Suprapubic skin (tissue), 4 donors: ENCODE measurements around the gene MEX3B. TPM values are rescaled to one million over a fixed set of nuclear protein-coding genes. Genes with fewer than 3 reads are reported as not detected.
A peak's percentile ranks its signal among the peaks of the same experiment; 100 is the strongest.

Experiments used
- DNase-seq, 2 donors: peaks; one replicate each; pipeline ENCODE4 v3.0.0-alpha.2; 2019; ENCODE audit warnings: low spot score in 2 of 2
- H3K27ac ChIP-seq: fragments of 200-600 bp; sonication (generic); one replicate; pipeline ENCODE4 v1.5.1; 2019
- H3K27me3 ChIP-seq: fragments of 200-600 bp; sonication (generic); one replicate; pipeline ENCODE4 v1.5.1; 2019
- H3K36me3 ChIP-seq: fragments of 200-600 bp; sonication (generic); one replicate; pipeline ENCODE4 v1.5.1; 2019
- H3K4me1 ChIP-seq: fragments of 200-600 bp; sonication (generic); one replicate; pipeline ENCODE4 v1.5.1; 2019
- H3K4me3 ChIP-seq: fragments of 200-600 bp; sonication (generic); one replicate; pipeline ENCODE4 v1.5.1; 2019; ENCODE audit warnings: mild to moderate bottlenecking
- H3K9me3 ChIP-seq: fragments of 200-600 bp; sonication (generic); one replicate; pipeline ENCODE4 v1.5.1; 2019
- EP300 ChIP-seq: sonication (generic); formaldehyde crosslinking; IDR thresholded peaks from one replicate; pipeline ENCODE4 v1.6.1; 2017; ENCODE audit warnings: antibody characterized with exemption
- POLR2A ChIP-seq, 2 donors: fragments of 450-650 bp; IDR thresholded peaks; one replicate each; pipeline ENCODE4 v1.6.1; 2017; ENCODE audit warnings: antibody characterized with exemption in 2 of 2, mild to moderate bottlenecking in 2 of 2, moderate library complexity in 2 of 2
- POLR2AphosphoS5 ChIP-seq, 3 donors: sonication (generic); formaldehyde crosslinking; IDR thresholded peaks; one replicate each; pipeline ENCODE4 v1.6.1; 2017; ENCODE audit warnings: antibody characterized with exemption in 3 of 3
- WGBS: methylation state at CpG from one replicate; pipeline ENCODE4 v1.1.5; 2018; 5-methylcytosine and 5-hydroxymethylcytosine counted together
- total RNA-seq, 4 donors: library from RNA; depleted of rRNA; stranded (reverse); fragments of >200 nt; gene quantifications; one replicate each; pipeline ENCODE4 v1.1.0, GENCODE V29; 2016
- TF ChIP-seq, protein P1 (sequence below), 2 donors: fragments of 200-600 bp in 1 of 2; fragments of 450-650 bp in 1 of 2; sonication (generic) in 1 of 2; IDR thresholded peaks; one replicate each; pipeline ENCODE4 v1.5.1; 2016 to 2019; ENCODE audit warnings: antibody characterized with exemption in 2 of 2, mild to moderate bottlenecking in 1 of 2, moderate library complexity in 1 of 2

Gene MEX3B
- total RNA-seq, 4 donors from 2014 or later, result 0.49 to 1.6 (median 0.96) TPM

DNA sequence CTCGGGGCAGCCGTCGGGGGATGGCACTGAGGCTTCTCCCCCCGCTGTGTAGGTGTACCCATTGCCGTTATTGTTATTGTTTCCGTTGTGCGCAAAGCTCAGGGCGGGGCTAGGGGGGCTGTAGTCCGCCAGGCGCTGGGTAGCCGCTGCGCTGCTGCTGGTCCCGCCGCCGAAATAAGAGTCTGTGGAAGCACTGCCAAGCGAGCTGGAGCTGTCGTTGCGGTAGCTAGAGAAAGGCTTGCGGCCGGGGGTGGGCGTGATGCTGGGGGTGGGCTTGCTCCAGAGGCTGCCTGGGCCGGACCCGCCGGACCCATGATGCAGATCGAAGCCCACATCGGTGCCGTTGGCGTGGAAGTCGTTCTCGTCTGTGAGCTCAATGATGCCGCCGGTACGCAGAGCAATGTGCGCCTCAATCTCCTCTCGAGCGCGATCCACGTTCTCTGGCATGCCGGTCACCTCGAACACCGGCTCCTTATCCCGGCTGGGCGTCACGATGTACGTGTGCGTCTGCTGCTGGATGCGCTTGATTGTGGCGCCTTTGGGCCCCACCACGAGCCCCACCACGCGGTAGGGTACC is 1.9 kb downstream of the MEX3B start:
- Histone ChIP-seq H3K4me1 (peaks cover 37% of the 10 kb centered on the region), H3K9me3 (no peaks in the 10 kb centered on the region), H3K27me3 (peaks cover 7% of the 10 kb centered on the region), H3K36me3 (no peaks in the 10 kb centered on the region), H3K4me3 (peak overlapping the region; percentile 83), H3K27ac (no peak overlapping the region)
- 39% methylated on average over 44 of the region's 51 CpGs for WGBS
- no peak for TF ChIP-seq POLR2AphosphoS5 (IDR thresholded peaks at IDR 0.05)
- no peak for TF ChIP-seq POLR2A (IDR thresholded peaks at IDR 0.05)
- no peak for TF ChIP-seq EP300
- TF ChIP-seq, protein P1, sequence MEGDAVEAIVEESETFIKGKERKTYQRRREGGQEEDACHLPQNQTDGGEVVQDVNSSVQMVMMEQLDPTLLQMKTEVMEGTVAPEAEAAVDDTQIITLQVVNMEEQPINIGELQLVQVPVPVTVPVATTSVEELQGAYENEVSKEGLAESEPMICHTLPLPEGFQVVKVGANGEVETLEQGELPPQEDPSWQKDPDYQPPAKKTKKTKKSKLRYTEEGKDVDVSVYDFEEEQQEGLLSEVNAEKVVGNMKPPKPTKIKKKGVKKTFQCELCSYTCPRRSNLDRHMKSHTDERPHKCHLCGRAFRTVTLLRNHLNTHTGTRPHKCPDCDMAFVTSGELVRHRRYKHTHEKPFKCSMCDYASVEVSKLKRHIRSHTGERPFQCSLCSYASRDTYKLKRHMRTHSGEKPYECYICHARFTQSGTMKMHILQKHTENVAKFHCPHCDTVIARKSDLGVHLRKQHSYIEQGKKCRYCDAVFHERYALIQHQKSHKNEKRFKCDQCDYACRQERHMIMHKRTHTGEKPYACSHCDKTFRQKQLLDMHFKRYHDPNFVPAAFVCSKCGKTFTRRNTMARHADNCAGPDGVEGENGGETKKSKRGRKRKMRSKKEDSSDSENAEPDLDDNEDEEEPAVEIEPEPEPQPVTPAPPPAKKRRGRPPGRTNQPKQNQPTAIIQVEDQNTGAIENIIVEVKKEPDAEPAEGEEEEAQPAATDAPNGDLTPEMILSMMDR (IDR thresholded peaks at IDR 0.05), result no peak
- DNase-seq, result no peak

DNA sequence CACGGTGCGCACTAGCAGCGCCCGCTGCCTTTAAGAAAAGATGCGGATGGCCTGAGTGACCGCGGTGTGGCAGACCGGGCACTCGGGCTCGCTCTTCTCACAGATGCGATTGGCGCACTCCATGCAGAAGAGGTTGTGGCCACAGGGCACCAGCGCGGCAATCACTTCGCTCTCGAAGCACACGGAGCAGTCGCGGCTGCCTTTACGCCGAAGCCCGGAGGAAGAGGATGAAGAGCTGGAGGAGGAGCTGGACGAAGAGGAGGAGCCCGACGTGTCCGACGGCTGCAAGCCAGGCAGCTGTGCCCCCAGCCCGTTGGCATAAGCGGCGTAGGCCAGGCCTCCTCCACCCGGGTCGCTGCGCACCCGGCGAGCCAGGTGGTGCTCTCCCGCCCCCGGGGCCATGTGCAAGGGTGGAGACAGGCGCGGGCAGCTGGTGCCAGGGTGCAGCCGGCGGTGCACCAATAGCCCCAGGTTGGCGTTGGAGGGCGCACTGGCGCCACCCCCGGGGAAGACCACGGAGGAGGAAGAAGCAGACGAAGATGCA is 2.6 kb downstream of the MEX3B start:
- H3K4me3 ChIP-seq, result peak overlapping the region; percentile 83
- H3K36me3 ChIP-seq, result no peaks in the 10 kb centered on the region
- no peak for DNase-seq

DNA sequence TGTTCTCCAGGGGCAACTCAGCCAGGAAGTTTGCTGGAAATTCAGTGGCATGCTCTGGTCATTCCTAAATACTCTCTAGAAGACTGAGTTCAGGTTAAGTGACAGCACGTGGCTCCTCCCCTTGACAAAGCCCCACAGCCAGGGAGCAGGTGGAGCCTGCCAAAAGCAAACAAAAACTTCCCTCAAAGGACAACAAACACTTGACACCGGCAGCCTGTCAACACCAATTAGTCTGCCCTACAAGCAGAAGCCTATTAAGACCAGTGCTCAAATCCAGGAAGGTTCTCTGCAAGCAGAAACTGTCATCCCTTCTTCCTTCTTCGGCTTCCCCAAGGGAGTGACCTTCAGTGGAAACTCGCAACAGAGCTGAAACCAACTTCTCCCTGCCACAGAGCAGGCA is 5.0 kb downstream of the MEX3B start:
- Histone ChIP-seq H3K4me3 (no peak overlapping the region), H3K4me1 (peaks cover 26% of the 10 kb centered on the region), H3K27ac (no peak overlapping the region), H3K27me3 (peaks cover 7% of the 10 kb centered on the region), H3K36me3 (no peaks in the 10 kb centered on the region), H3K9me3 (no peaks in the 10 kb centered on the region)
- TF ChIP-seq, protein P1 (IDR thresholded peaks at IDR 0.05), result no peak
- no peak for TF ChIP-seq POLR2A (IDR thresholded peaks at IDR 0.05)
- TF ChIP-seq POLR2AphosphoS5 (IDR thresholded peaks at IDR 0.05), result no peak
- TF ChIP-seq EP300, result no peak
- 64% methylated on average over 4 of the region's 4 CpGs for WGBS
- DNase-seq, result no peak

More for the DNA sequence above, 2.6 kb downstream of the MEX3B start:
- TF ChIP-seq EP300 (no peak), POLR2A (IDR thresholded peaks at IDR 0.05) (no peak), POLR2AphosphoS5 (IDR thresholded peaks at IDR 0.05) (no peak)
- TF ChIP-seq, protein P1 (IDR thresholded peaks at IDR 0.05), result no peak
- no peak overlapping the region for H3K27ac ChIP-seq
- H3K4me1 ChIP-seq, result peaks cover 37% of the 10 kb centered on the region
- H3K27me3 ChIP-seq, result peaks cover 7% of the 10 kb centered on the region
- WGBS, result 72% methylated on average over 41 of the region's 47 CpGs
- no peaks in the 10 kb centered on the region for H3K9me3 ChIP-seq

DNA sequence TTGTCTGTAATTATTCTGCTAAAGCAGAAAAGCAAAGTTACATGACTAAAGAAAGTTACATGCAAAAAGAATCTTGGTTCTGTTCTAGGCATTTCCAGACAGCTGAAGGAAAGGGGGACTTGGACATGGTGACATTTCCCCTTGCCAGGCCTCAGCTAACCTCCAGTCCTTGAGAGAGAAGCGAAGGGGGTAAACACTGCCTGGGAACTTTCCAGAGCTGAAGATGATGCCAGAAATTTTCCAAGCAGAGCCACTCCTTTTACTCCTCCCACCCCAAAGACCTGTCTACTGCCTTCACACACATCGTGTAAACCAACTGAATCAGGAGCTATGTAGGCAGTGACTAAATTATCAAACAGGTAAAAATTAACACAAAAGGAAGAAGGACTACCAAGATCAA is 5.4 kb downstream of the MEX3B start:
- no peaks in the 10 kb centered on the region for H3K36me3 ChIP-seq
- peaks cover 7% of the 10 kb centered on the region for H3K27me3 ChIP-seq
- H3K27ac ChIP-seq, result no peak overlapping the region
- no peaks in the 10 kb centered on the region for H3K9me3 ChIP-seq
- DNase-seq, result no peak
- H3K4me1 ChIP-seq, result peaks cover 25% of the 10 kb centered on the region
- no peak overlapping the region for H3K4me3 ChIP-seq
- 21% methylated on average over 2 of the region's 2 CpGs for WGBS
- no peak for TF ChIP-seq EP300
- TF ChIP-seq POLR2AphosphoS5 (IDR thresholded peaks at IDR 0.05), result no peak
- TF ChIP-seq POLR2A (IDR thresholded peaks at IDR 0.05), result no peak
- TF ChIP-seq, protein P1 (IDR thresholded peaks at IDR 0.05), result no peak

DNA sequence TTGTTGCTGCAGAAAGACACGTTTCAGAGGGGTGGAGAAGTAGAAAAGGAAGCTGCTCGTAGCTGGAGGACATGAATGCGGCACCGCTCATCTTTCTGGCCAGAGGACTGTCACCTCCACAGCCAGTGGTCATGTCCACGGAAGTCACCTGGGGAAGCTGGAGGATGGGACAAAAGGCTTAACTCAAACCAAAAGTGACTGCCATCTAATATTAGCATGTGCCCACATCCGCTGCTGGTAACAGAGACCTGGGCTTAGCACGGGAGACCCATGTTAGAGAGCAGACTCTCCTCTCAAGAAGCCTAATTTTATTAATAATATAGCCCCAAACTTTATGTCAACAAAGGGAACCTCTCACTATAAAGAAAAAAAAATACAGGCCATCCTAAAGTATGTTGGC is 5.9 kb downstream of the MEX3B start:
- no peak for DNase-seq
- Histone ChIP-seq H3K27me3 (peaks cover 7% of the 10 kb centered on the region), H3K4me1 (peaks cover 20% of the 10 kb centered on the region), H3K27ac (no peak overlapping the region), H3K9me3 (no peaks in the 10 kb centered on the region), H3K36me3 (no peaks in the 10 kb centered on the region), H3K4me3 (no peak overlapping the region)
- WGBS, result 94% methylated on average over 7 of the region's 7 CpGs
- TF ChIP-seq POLR2A (IDR thresholded peaks at IDR 0.05), result no peak
- no peak for TF ChIP-seq EP300
- TF ChIP-seq, protein P1 (IDR thresholded peaks at IDR 0.05), result no peak
- TF ChIP-seq POLR2AphosphoS5 (IDR thresholded peaks at IDR 0.05), result no peak
